ENCODE data around the gene PGBD1.

DNA sequence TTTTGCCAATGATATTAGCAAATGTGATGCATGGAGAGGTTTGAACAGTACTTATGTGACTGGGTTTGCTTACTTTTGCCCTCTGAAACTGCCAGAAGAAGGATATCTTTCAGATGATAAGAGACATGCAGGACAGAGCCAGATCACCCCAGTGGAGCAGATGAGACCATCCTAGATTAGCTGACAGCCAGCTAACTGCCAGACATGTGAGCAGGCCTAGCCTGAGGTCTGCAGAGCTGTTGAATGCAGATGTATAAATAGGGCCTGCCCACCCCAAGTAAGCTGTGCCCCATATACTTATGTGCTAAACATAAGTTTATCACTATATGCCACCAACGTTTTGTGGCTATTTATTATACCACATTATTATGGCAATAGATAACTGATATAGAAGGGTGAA is 48.7 kb downstream of the PGBD1 start:
- TF ChIP-seq GABPA (IDR thresholded peaks at IDR 0.05 in 1 of 2, conservative IDR thresholded peaks at IDR 0.05 in 1 of 2) (no peak), YY1 (IDR thresholded peaks at IDR 0.05) (no peak), CTCF (IDR thresholded peaks at IDR 0.05; ENCODE audit: low read depth, low read length, missing input control) (no peak), SP1 (IDR thresholded peaks at IDR 0.05) (no peak), MAX (IDR thresholded peaks at IDR 0.05) (no peak), RAD21 (IDR thresholded peaks at IDR 0.05) (no peak), TAF1 (conservative IDR thresholded peaks at IDR 0.05) (no peak), JUND (IDR thresholded peaks at IDR 0.05) (no peak), HNF4G (IDR thresholded peaks at IDR 0.05) (no peak), ZBTB33 (IDR thresholded peaks at IDR 0.05) (no peak), REST (IDR thresholded peaks at IDR 0.05) (no peak), FOXA1 (IDR thresholded peaks at IDR 0.05) (no peak)
